ACHN (cell line): Measurements from ENCODE around the gene OSBPL2.

Experiments
- DNase-seq: peaks from one replicate; pipeline ENCODE4 v3.0.0-alpha.2; 2015
- in situ Hi-C: cut with HindIII; loops from 2 replicates; pipeline ENCODE4 v1.10.0; 2017; ENCODE audit warnings: low sequenced_read_pairs, low pct_ligation_motif_present, low pct_unique_long_range_greater_than_20kb

The OSBPL2 gene

DNA sequence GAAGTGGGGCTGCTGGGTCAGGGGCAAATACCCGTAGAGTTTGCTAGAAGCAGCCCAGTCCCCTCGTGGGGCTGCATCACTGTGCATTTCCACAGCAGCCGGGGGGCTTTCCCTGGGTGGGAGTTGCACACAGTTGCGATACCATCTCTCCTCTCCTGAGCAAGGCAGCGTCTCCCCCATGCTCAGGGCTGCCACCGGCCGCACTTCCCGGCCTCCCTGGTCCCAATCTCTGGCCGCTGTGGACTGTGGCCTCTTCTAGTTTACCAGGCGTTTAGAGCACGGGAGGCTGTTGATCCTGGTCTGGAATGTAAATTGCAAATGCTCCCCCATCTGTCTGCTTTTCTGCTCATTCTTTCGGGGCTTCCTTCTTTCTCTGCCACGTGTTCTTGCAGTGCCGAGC lies 31.1 kb downstream of the OSBPL2 start:
- no peak for DNase-seq
- in situ Hi-C loops = no loop called here

DNA sequence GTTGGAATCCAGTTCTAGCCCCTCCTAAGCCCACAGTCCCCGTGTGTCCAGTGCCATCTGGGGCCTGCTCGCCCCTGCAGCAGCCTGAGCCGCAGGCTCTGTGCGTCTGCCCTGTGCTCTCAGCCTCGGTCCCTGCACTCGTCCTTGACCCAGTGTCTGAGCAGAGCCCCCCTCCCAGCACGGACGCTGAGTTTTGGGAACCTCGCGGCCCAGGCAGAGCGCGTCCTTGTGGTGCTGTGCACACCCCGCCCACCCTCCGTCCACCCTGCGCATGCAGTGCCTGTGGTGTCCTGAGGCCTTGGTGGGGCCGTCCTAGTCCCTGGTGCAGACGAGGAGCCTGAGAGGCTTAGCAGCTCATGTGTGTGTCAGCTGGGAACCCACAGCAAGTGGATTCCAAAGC lies 31.6 kb downstream of the OSBPL2 start:
- no peak for DNase-seq
- in situ Hi-C loops = no loop called here

GRCh38 chr20:62272200-62272599 lies 33.9 kb downstream of the OSBPL2 start:
- in situ Hi-C loops = no loop called here
- DNase-seq = no peak

- in situ Hi-C loops = no loop called here
- no peak for DNase-seq
Measured at GRCh38 chr20:62273416-62273815, 35.1 kb downstream of the OSBPL2 start.

DNA sequence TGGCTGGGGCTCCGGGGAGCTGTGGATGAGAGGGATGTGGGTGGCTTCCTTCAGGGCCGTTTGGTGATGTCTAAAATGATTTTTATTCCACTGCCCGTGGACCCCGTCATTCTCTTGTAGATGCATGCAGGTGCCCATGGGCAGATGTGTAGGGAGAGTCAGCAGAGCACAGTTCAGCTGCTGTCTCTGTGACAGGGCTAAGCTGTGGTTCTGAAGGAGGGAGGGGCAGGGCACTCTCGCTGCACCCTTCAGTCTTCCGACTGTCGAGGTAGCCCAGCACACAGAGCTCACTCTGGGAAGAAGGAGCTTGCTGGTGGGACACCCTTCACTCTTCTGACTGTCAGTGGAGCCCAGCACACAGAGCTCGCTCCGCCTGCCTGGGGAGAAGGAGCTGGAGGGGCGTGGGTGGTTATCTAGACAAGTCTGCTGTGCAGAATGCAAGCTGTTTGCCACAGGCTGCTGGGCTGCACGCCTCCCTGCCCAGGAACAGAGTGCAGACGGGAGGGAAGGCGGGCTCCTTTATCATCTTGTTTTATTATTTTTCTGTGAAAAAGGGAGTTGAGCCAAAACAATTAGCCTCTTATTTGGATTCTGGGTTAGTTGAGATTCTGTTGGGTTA lies 36.1 kb downstream of the OSBPL2 start:
- in situ Hi-C loops = no loop called here
- DNase-seq = no peak

GRCh38 chr20:62275219-62275618 lies 36.9 kb downstream of the OSBPL2 start:
- DNase-seq = no peak
- in situ Hi-C loops = no loop called here

- in situ Hi-C loops = no loop called here
- no peak for DNase-seq
Measured at GRCh38 chr20:62276439-62276838, 38.1 kb downstream of the OSBPL2 start.

DNA sequence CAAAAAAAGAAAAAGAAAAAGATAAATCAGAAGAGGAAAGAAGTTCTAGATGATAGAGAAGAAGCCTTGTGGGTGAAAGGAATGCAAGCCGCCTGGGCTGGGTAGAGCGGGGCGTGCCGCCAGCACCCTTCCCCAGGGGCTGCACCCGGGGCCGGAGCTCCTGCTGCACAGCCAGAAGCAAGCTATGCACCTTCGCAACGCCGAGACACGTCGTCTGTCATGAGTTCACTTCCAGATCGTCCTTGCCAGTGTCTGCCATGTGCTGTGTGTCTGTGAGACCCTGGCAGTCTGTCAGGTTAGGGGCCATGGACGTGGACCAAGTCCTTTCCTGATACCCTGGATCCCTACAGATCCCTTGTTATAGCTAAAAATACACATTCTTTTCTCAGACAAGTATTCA lies 38.9 kb downstream of the OSBPL2 start:
- in situ Hi-C loops = no loop called here
- DNase-seq = no peak

DNA sequence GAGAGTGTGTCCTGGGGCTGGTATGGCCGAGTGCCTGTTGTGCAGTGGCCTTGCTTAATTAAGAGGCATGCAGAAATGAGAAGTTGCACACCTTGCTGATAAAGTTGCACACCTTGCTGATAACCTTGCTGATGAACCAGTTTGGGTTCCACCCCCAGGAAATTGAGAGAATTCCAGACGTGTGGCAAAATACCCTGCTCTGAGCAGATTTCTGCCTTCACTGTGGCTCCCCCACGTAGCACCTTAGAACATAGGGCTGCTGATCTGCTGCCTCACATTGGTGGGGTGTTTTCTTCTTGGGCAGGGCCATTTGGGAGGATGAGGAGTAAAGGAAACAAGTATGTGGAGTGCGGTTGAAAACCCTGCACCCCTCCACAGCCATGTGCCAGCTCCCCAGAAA lies 42.0 kb downstream of the OSBPL2 start:
- in situ Hi-C loops = no loop called here
- DNase-seq = no peak

DNA sequence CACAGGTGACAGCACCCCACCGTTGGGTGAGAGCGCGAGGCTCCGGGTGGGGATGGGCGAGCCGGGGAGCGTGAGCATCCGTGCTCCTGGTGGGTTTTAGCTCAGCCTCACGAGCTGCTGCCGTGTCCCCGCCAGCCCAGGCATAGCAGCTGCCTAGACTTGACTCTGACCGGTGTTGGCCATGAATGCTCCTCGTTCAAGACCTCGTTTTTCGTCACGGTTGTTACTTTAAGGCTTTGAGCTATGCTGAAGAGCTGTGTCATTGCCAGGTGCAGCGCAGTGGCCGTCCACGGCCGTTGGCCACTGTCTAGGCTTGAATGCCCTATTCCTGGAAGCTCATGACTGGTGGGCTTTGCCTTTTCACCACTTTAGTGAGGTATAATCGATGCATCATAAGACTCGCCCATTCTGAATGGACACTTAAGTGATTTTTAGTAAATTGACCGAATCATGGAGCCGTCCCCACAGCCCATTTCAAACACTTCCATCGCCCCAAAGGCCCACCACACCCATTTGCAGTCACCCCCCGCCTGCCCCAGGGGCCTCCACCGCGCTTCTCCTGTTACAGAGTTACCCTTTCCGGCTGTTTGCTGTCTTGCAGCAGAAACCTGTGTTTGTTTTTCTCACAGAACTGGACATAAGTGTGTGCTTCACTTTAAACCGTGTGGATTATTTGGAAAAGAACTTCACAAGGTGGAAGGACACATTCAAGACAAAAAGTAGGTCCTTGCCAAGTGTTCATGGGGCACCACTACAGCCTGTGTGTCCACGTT lies 43.0 kb downstream of the OSBPL2 start:
- no peak for DNase-seq
- in situ Hi-C loops = no loop called here

DNA sequence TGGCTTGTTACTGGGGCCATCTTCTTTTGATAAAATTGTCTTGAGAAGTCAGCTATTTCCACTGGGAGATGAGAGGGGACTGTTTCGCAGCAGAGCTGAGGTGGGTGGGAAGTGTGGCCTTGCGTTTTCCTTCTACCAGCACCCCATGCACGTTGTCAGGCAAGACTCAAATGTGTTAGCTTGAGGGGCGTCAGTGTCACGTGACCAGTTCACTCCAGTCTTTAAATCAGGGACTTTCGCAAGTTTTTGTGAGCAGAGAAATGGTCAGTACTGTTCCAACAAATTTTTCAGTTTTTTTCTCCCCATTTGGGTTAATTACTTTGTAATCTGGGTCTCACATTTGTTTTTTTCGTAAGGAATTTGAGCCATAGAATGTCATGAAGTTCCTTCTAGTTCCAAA lies 43.8 kb downstream of the OSBPL2 start:
- in situ Hi-C loops = no loop called here
- DNase-seq = no peak

DNA sequence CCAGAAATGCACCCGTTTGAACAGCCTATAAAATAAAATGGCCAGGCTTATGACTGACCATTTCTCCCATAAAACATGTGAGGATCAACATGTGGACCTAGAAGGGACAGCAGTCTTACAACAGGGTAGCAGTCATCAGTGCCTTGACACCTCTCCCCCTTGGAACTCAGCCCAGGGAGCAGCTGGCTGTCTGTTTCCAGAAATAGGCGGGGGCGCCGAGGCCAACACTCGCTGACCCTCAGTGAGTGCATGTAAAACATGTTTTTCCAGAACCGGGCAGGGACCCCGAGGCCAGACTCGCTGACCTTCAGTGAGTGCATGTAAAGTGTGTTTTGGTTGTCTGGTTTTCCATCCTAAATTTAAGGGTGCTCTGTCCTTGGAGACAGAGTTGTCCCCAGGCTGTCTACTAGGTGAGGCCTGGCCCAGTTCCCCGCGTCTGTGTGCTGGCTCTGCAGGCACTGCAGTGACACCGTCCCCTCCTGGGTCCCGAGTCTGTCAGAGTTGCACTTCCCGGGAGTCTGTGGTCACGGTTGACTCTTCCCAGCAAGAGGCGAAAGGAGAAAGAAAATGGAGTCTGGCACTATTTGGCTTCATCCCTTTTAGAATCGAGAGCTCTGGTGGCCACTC lies 44.7 kb downstream of the OSBPL2 start:
- in situ Hi-C loops = no loop called here
- DNase-seq = no peak

- in situ Hi-C loops = no loop called here
- no peak for DNase-seq
Measured at GRCh38 chr20:62284448-62284847, 46.1 kb downstream of the OSBPL2 start.

DNA sequence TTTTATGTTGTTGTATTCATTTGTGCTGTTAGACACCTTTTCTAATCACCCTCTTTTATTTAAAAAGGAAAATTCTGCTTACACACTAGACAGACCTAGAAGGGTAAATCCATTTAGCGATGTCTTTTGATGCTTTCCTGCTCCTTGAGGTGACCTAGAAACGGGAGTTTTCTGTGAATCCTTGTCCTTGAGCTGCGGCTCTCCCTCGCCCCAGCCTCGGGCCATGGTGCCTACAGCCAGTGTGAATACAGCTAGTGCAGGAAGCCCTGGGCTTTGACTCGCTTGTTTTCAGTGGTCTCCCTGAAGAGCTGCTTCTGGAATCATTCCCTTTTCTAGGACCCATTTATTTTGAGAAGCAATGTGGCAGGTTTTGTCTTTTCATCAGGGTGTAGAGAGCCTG lies 46.8 kb downstream of the OSBPL2 start:
- in situ Hi-C loops = no loop called here
- DNase-seq = no peak

GRCh38 chr20:62285722-62286121 lies 47.4 kb downstream of the OSBPL2 start:
- no peak for DNase-seq
- in situ Hi-C loops = no loop called here

DNA sequence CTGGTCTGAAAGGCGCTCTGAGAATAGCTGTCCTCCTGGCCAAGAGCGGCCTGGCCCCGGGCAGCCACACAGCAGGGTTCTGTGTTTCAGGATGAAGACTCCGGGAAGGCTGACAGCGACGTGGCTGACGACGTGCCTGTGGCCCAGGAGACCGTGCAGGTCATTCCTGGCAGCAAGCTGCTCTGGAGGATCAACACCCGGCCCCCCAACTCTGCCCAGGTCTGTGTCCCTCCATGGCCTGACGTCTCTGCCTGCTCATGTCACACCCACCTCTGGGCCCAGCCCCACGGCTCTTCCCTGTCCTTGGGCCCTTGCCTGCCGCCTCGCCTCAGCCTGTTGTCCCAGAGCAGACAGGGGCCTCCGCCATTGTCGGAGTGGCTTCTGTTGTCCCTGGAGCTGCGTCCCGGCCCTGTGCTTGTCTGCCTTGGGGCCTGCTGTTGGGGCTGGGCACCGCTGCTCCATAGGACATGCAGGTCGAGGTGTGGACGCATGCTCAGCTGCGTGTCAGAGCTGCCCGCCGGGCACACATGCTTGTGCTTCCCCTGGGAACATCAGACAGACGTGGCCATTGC lies 48.3 kb downstream of the OSBPL2 start:
- DNase-seq = no peak
- in situ Hi-C loops = no loop called here

DNA sequence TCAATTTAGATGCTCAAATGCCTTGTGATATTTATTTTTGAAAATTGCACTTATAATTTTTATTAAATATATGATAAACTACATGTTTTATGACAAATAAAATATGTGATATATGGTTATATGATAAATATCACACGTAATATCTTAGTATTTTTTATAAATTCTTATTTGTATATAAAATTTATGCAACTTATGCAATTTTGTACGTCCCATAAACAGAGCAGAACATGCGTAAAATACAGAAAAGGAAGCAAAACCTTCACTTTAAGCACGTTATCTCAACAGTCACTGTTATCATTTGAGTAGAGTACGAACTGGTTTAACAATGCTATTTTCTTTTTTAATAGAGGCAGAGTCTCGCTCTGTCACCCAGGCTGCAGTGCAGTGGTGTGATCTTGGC lies 48.8 kb downstream of the OSBPL2 start:
- no peak for DNase-seq
- in situ Hi-C loops = no loop called here

DNA sequence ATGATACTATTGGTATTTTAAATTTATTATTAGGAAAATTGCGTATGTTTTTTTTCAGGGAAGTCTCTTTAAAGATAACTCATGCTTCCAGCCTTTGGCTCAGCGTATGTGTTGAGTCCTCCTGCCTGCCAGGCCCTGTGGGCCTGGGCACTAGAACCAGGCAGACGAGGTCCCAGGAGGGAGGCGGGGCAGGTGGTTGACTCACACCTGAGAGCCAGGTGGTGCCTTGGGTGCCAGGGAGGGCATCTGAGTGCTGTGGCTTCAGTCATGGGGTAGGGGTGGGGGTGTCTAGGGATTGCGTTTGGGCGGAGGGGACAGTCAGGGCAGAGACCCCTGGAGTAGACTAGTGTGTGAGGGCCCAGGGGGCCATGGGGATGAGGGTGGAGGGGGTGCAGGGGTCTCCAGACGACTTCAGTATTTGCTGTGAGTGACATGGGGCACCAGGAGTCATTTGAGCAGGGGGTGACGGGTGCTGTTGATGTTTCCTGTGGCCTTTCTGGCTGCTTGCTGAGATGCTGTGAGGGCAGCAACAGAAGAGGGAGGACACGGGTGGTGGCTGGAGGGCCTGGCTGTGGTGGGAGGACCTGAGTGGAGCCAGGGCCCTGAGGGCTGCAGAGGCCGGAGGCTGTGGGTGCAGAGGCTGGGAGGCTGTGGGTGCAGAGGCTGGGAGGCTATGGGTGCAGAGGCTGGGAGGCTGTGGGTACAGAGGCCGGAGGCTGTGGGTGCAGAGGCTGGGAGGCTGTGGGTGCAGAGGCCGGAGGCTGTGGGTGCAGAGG lies 49.6 kb downstream of the OSBPL2 start:
- in situ Hi-C loops = no loop called here
- DNase-seq = no peak

- DNase-seq = no peak
- in situ Hi-C loops = no loop called here
Measured at GRCh38 chr20:62288535-62289105, 50.3 kb downstream of the OSBPL2 start.
